Tibial nerve (tissue), 4 donors: ENCODE measurements around the gene MAGI1. TPM values are rescaled to one million over a fixed set of nuclear protein-coding genes. Genes with fewer than 3 reads are reported as not detected.

Experiments used
- DNase-seq, 2 donors: peaks; one replicate each; pipeline ENCODE4 v3.0.0-alpha.2; 2019; ENCODE audit warnings: low spot score in 2 of 2
- H3K27ac ChIP-seq, 4 donors: fragments of 200-600 bp; sonication (generic) in 3 of 4; one replicate each; pipeline ENCODE4 v1.5.1; 2017 to 2019; ENCODE audit warnings: mild to moderate bottlenecking in 1 of 4
- H3K27me3 ChIP-seq, 2 donors: fragments of 200-600 bp; sonication (generic) in 1 of 2; one replicate each; pipeline versions ENCODE4 v1.5.1 to v1.6.0; 2017 to 2019
- H3K36me3 ChIP-seq, 3 donors: fragments of 200-600 bp; sonication (generic); one replicate each; pipeline ENCODE4 v1.5.1; 2018 to 2019
- H3K4me1 ChIP-seq, 4 donors: fragments of 200-600 bp; sonication (generic) in 3 of 4; one replicate each; pipeline ENCODE4 v1.5.1; 2017 to 2019
- H3K4me3 ChIP-seq, 4 donors: fragments of 200-600 bp; sonication (generic) in 3 of 4; one replicate each; pipeline ENCODE4 v1.5.1; 2017 to 2019; ENCODE audit warnings: mild to moderate bottlenecking in 1 of 4, moderate library complexity in 1 of 4
- H3K9me3 ChIP-seq, 4 donors: fragments of 200-600 bp; sonication (generic) in 3 of 4; one replicate each; pipeline ENCODE4 v1.5.1; 2017 to 2019
- CTCF ChIP-seq, 5 experiments: fragments of 200-600 bp in 3 of 5; fragments of 450-650 bp in 2 of 5; sonication (generic) in 3 of 5; IDR thresholded peaks; one replicate each; pipeline ENCODE4 v1.5.1; 2016 to 2019; ENCODE audit warnings: antibody characterized with exemption in 5 of 5, mild to moderate bottlenecking in 3 of 5, moderate library complexity in 2 of 5
- EP300 ChIP-seq, 2 donors: sonication (generic); formaldehyde crosslinking; IDR thresholded peaks; one replicate each; pipeline ENCODE4 v1.6.1; 2017; ENCODE audit warnings: antibody characterized with exemption in 2 of 2, mild to moderate bottlenecking in 1 of 2
- POLR2A ChIP-seq, 2 donors: fragments of 450-650 bp; IDR thresholded peaks; one replicate each; pipeline ENCODE4 v1.6.1; 2017; ENCODE audit warnings: antibody characterized with exemption in 2 of 2, mild to moderate bottlenecking in 2 of 2, moderate library complexity in 2 of 2
- whole genome bisulfite sequencing, 2 donors: methylation state at CpG; one replicate each; pipeline ENCODE4 v1.1.5; 2018; 5-methylcytosine and 5-hydroxymethylcytosine counted together
- total RNA-seq, 4 donors: library from RNA; depleted of rRNA; stranded (reverse); fragments of >200 nt; gene quantifications; one replicate each; pipeline ENCODE4 v1.1.0, GENCODE V29; 2016

Gene MAGI1
- total RNA-seq, 4 donors from 2014 or later: 30.6 to 52.8 (median 36.1) TPM

GRCh38 chr3:65633018-65633638 lies 405.6 kb downstream of the MAGI1 start:
- Histone ChIP-seq H3K4me3 (no peak overlapping the region), H3K9me3 (no peaks in the 10 kb centered on the region), H3K27ac (no peak overlapping the region), H3K4me1 (no peaks in the 10 kb centered on the region), H3K27me3 (no peaks in the 10 kb centered on the region), H3K36me3 (no peaks in the 10 kb centered on the region)
- no peak for TF ChIP-seq EP300 (IDR thresholded peaks at IDR 0.05)
- no peak for TF ChIP-seq POLR2A (IDR thresholded peaks at IDR 0.05)
- no peak for TF ChIP-seq CTCF (IDR thresholded peaks at IDR 0.05)
- no peak for DNase-seq
- 66% methylated on average over 7 of the region's 7 CpGs for WGBS, 2 donors

- no peak for DNase-seq
- Histone ChIP-seq H3K27ac (no peak overlapping the region), H3K4me3 (no peak overlapping the region), H3K4me1 (no peaks in the 10 kb centered on the region), H3K36me3 (no peaks in the 10 kb centered on the region), H3K9me3 (no peaks in the 10 kb centered on the region), H3K27me3 (no peaks in the 10 kb centered on the region)
- TF ChIP-seq EP300 (IDR thresholded peaks at IDR 0.05) (no peak), CTCF (IDR thresholded peaks at IDR 0.05) (no peak)
Measured at GRCh38 chr3:65632414-65632813, 406.3 kb downstream of the MAGI1 start.

- no peaks in the 10 kb centered on the region for H3K4me1 ChIP-seq
- TF ChIP-seq CTCF (IDR thresholded peaks at IDR 0.05): no peak
- no peak for TF ChIP-seq EP300 (IDR thresholded peaks at IDR 0.05)
- TF ChIP-seq POLR2A (IDR thresholded peaks at IDR 0.05): no peak
- 91 to 92% methylated on average over 2 of the region's 2 CpGs for WGBS, 2 donors
Measured at GRCh38 chr3:65628978-65629377, 409.7 kb downstream of the MAGI1 start.

GRCh38 chr3:65627062-65627461 lies 411.7 kb downstream of the MAGI1 start:
- TF ChIP-seq POLR2A (IDR thresholded peaks at IDR 0.05) (no peak), EP300 (IDR thresholded peaks at IDR 0.05) (no peak), CTCF (IDR thresholded peaks at IDR 0.05) (no peak)
- 94 to 98% methylated on average over 3 of the region's 3 CpGs for WGBS, 2 donors
- no peak for DNase-seq
- Histone ChIP-seq H3K4me1 (no peaks in the 10 kb centered on the region), H3K4me3 (no peak overlapping the region), H3K36me3 (no peaks in the 10 kb centered on the region), H3K9me3 (no peaks in the 10 kb centered on the region), H3K27me3 (no peaks in the 10 kb centered on the region), H3K27ac (no peak overlapping the region)

More at GRCh38 chr3:65628978-65629377, 409.7 kb downstream of the MAGI1 start:
- Histone ChIP-seq H3K27me3 (no peaks in the 10 kb centered on the region), H3K4me3 (no peak overlapping the region), H3K36me3 (no peaks in the 10 kb centered on the region), H3K27ac (no peak overlapping the region), H3K9me3 (no peaks in the 10 kb centered on the region)
- no peak for DNase-seq

- Histone ChIP-seq H3K9me3 (no peaks in the 10 kb centered on the region), H3K36me3 (no peaks in the 10 kb centered on the region), H3K27me3 (no peaks in the 10 kb centered on the region), H3K27ac (no peak overlapping the region), H3K4me1 (no peaks in the 10 kb centered on the region), H3K4me3 (no peak overlapping the region)
- DNase-seq: no peak
- no peak for TF ChIP-seq POLR2A (IDR thresholded peaks at IDR 0.05)
- 80 to 82% methylated on average over 3 of the region's 3 CpGs for WGBS, 2 donors
Measured at GRCh38 chr3:65625305-65625704, 413.4 kb downstream of the MAGI1 start.

- TF ChIP-seq POLR2A (IDR thresholded peaks at IDR 0.05) (no peak), EP300 (IDR thresholded peaks at IDR 0.05) (no peak), CTCF (IDR thresholded peaks at IDR 0.05) (no peak)
- Histone ChIP-seq H3K9me3 (no peaks in the 10 kb centered on the region), H3K4me3 (no peak overlapping the region), H3K4me1 (no peaks in the 10 kb centered on the region), H3K27me3 (no peaks in the 10 kb centered on the region), H3K36me3 (no peaks in the 10 kb centered on the region), H3K27ac (no peak overlapping the region)
- DNase-seq: no peak
- 82 to 86% methylated on average over 1 of the region's 1 CpG for WGBS, 2 donors
Measured at GRCh38 chr3:65623362-65623761, 415.4 kb downstream of the MAGI1 start.
